ENCODE results near the gene CPNE6. TPM values are rescaled to one million over a fixed set of nuclear protein-coding genes. Genes with fewer than 3 reads are reported as not detected.

Gene CPNE6
- total and polyA plus RNA-seq, 2 of the 13 experiments (the other 11 are each of a cell fraction or from before 2014, with no cell fraction given) = not detected

DNA sequence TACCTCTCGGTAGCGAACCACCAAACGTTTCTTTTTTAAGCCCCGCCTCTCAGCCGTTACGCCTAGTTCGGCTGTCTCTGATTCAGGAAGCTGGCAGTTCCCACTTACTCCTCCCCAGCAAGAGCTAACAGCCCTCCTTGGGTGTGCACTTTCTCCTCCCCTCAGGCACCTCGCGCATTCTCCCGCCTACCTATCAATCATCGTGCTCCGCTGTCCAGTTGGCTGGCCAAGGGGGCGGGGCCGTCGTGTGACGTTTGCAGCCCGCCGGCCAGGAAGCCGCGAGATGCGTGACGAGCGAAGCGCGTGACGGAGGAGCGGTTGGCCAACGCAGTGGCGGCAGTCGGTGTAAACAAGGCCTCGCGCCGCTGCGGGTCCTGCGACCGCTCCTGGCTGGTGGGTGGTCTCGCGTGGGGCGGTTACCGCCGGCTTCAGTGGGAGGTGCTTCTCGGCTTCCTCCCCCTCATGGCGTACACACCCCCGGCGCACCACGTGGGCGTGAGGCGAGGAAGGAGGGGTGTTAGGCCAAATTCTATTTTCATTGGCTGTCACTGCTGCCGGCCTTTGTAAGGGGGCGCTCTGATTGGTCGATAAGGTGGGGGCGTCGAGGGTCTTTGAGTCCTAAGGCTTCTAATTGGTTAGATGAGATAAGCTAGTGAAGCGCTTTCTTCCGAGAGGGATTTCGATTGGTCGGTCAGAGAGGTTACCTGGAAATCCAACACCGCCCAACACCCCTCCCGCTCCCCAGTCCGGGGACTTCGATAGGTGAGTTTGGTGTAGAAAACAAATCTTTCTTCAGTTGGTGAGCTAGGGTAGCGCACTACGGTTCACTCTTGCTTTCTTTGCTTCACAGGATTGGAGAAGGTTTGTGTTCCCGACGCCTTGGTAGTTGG, 43.4 kb downstream of the CPNE6 start, which contains the start of the genes DCAF11 and NRL (continued):
- TF ChIP-seq SMARCE1 (IDR thresholded peaks at IDR 0.05; ENCODE audit: borderline replicate concordance) = no peak
- TF ChIP-seq ZBTB26 (CRISPR knock-in tag; IDR thresholded peaks at IDR 0.05; ENCODE audit: borderline replicate concordance) = peak; percentile 93
- TF ChIP-seq KIAA2018 (CRISPR knock-in tag; IDR thresholded peaks at IDR 0.05; ENCODE audit: borderline replicate concordance) = peak; percentile 100
- no peak; the same call in 1 of the 2 replicates for TF ChIP-seq FOXP1 (IDR thresholded peaks at IDR 0.05)
- peak; percentile 5; the same call in 1 of the 2 replicates for TF ChIP-seq FOXP1 (CRISPR knock-in tag; IDR thresholded peaks at IDR 0.05)
- peak; percentile 96; the same call in 1 of the 2 replicates for TF ChIP-seq ZBTB7A (CRISPR knock-in tag; IDR thresholded peaks at IDR 0.05)
- peak; percentile 87; the same call in 1 of the 2 replicates for TF ChIP-seq ZMYM4 (CRISPR knock-in tag; IDR thresholded peaks at IDR 0.05)
- peak; percentile 85 for TF ChIP-seq TGIF2 (CRISPR knock-in tag; IDR thresholded peaks at IDR 0.05)
- TF ChIP-seq ZNF788 (CRISPR knock-in tag; IDR thresholded peaks at IDR 0.05; ENCODE audit: borderline replicate concordance) = peak; percentile 88; the same call in 1 of the 2 replicates
- peak; percentile 95 for TF ChIP-seq SNAPC2 (CRISPR knock-in tag; IDR thresholded peaks at IDR 0.05)
- TF ChIP-seq ZNF251 (CRISPR knock-in tag; IDR thresholded peaks at IDR 0.05) = no peak
- no peak for TF ChIP-seq MLLT10 (CRISPR knock-in tag; IDR thresholded peaks at IDR 0.05)
- peak; percentile 100 for TF ChIP-seq RNF2 (conservative IDR thresholded peaks at IDR 0.05; ENCODE audit: low read depth)
- TF ChIP-seq ZNF839 (CRISPR knock-in tag; IDR thresholded peaks at IDR 0.05; ENCODE audit: borderline replicate concordance) = peak; percentile 95
- TF ChIP-seq ZSCAN30 (CRISPR knock-in tag; IDR thresholded peaks at IDR 0.05) = no peak
- peak; percentile 92 for TF ChIP-seq GLI4 (CRISPR knock-in tag; IDR thresholded peaks at IDR 0.05; ENCODE audit: borderline replicate concordance)
- TF ChIP-seq RBM39 (IDR thresholded peaks at IDR 0.05; ENCODE audit: low read depth, low read length, poor library complexity, severe bottlenecking) = peak; percentile 92
- peak; percentile 93 for TF ChIP-seq ARHGAP35 (CRISPR knock-in tag; IDR thresholded peaks at IDR 0.05; ENCODE audit: borderline replicate concordance)
- TF ChIP-seq TCF7 (IDR thresholded peaks at IDR 0.05; ENCODE audit: low read depth) = no peak

Data from HepG2 (cell line).